ENCODE measurements around the gene CFAP45. TPM values are rescaled to one million over a fixed set of nuclear protein-coding genes. Genes with fewer than 3 reads are reported as not detected.

The CFAP45 gene
- total and polyA plus RNA-seq, 2 donors: 0.52 to 1.3 TPM

GRCh38 chr1:159931101-159931794 lies 31.3 kb upstream of the CFAP45 start:
- peaks cover 0 to 10% of the 10 kb centered on the region in 2 donors for H3K4me1 ChIP-seq (ENCODE audit: control insufficient read depth in 2 of 2, insufficient read depth in 2 of 2, low read length in 2 of 2)
- no peaks in the 10 kb centered on the region for H3K9me3 ChIP-seq (ENCODE audit: control insufficient read depth in 2 of 2, insufficient read depth in 1 of 2, low read length in 1 of 2)
- no peak overlapping the region for H3K4me3 ChIP-seq (ENCODE audit: low read length in 2 of 2)
- H3K36me3 ChIP-seq (ENCODE audit: control insufficient read depth in 2 of 2, insufficient read depth in 2 of 2, low read length in 1 of 2): no peaks in the 10 kb centered on the region
- DNase-seq (ENCODE audit: low read depth in 6 of 9, low spot score in 9 of 9): no peak
- H3K27me3 ChIP-seq (ENCODE audit: control insufficient read depth in 2 of 2, insufficient read depth in 1 of 2, low read length in 1 of 2): peaks cover 0 to 10% of the 10 kb centered on the region in 2 donors
- H3K27ac ChIP-seq (ENCODE audit: low read depth in 1 of 2, low read length in 1 of 2): no peak overlapping the region
- WGBS: 96% methylated on average over 13 of the region's 13 CpGs

GRCh38 chr1:159930634-159931033 lies 30.7 kb upstream of the CFAP45 start:
- Histone ChIP-seq H3K9me3 (ENCODE audit: control insufficient read depth in 2 of 2, insufficient read depth in 1 of 2, low read length in 1 of 2) (no peaks in the 10 kb centered on the region), H3K4me1 (ENCODE audit: control insufficient read depth in 2 of 2, insufficient read depth in 2 of 2, low read length in 2 of 2) (peaks cover 0 to 14% of the 10 kb centered on the region in 2 donors), H3K36me3 (ENCODE audit: control insufficient read depth in 2 of 2, insufficient read depth in 2 of 2, low read length in 1 of 2) (no peaks in the 10 kb centered on the region), H3K27ac (ENCODE audit: low read depth in 1 of 2, low read length in 1 of 2) (no peak overlapping the region), H3K27me3 (ENCODE audit: control insufficient read depth in 2 of 2, insufficient read depth in 1 of 2, low read length in 1 of 2) (peaks cover 0 to 9% of the 10 kb centered on the region in 2 donors), H3K4me3 (ENCODE audit: low read length in 2 of 2) (no peak overlapping the region)
- 97% methylated on average over 8 of the region's 8 CpGs for WGBS
- no peak for DNase-seq (ENCODE audit: low read depth in 6 of 9, low spot score in 9 of 9)

DNA sequence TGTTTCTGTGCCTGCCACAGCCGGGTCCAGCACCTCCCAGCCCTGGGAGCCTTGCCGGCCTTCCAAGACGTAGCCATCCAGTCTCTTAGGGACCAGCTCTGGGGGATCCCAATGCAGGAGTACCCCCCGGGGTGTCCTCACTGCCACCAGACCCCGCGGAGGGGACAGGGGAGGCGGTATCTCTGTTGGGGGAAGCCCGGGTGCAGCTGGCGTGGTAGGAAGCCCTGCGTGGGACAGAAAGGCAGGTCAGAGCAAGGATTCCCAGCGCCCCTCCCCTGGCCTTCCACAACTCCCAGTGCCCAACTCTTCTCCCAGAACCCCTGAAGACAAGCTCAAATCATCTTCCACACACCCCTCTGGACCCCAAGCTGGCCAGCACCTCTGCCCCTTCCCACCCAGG lies 30.3 kb upstream of the CFAP45 start:
- Histone ChIP-seq H3K36me3 (ENCODE audit: control insufficient read depth in 2 of 2, insufficient read depth in 2 of 2, low read length in 1 of 2) (no peaks in the 10 kb centered on the region), H3K9me3 (ENCODE audit: control insufficient read depth in 2 of 2, insufficient read depth in 1 of 2, low read length in 1 of 2) (no peaks in the 10 kb centered on the region), H3K4me3 (ENCODE audit: low read length in 2 of 2) (no peak overlapping the region), H3K27me3 (ENCODE audit: control insufficient read depth in 2 of 2, insufficient read depth in 1 of 2, low read length in 1 of 2) (peaks cover 0 to 7% of the 10 kb centered on the region in 2 donors), H3K27ac (ENCODE audit: low read depth in 1 of 2, low read length in 1 of 2) (no peak overlapping the region), H3K4me1 (ENCODE audit: control insufficient read depth in 2 of 2, insufficient read depth in 2 of 2, low read length in 2 of 2) (peaks cover 0 to 16% of the 10 kb centered on the region in 2 donors)
- DNase-seq (ENCODE audit: low read depth in 6 of 9, low spot score in 9 of 9): no peak
- 95% methylated on average over 11 of the region's 11 CpGs for WGBS

- Histone ChIP-seq H3K4me3 (ENCODE audit: low read length in 2 of 2) (no peak overlapping the region), H3K36me3 (ENCODE audit: control insufficient read depth in 2 of 2, insufficient read depth in 2 of 2, low read length in 1 of 2) (no peaks in the 10 kb centered on the region), H3K27me3 (ENCODE audit: control insufficient read depth in 2 of 2, insufficient read depth in 1 of 2, low read length in 1 of 2) (peaks cover 0 to 5% of the 10 kb centered on the region in 2 donors), H3K4me1 (ENCODE audit: control insufficient read depth in 2 of 2, insufficient read depth in 2 of 2, low read length in 2 of 2) (peaks cover 0 to 22% of the 10 kb centered on the region in 2 donors), H3K27ac (ENCODE audit: low read depth in 1 of 2, low read length in 1 of 2) (no peak overlapping the region), H3K9me3 (ENCODE audit: control insufficient read depth in 2 of 2, insufficient read depth in 1 of 2, low read length in 1 of 2) (no peaks in the 10 kb centered on the region)
- DNase-seq (ENCODE audit: low read depth in 6 of 9, low spot score in 9 of 9): no peak
- WGBS: 96% methylated on average over 48 of the region's 48 CpGs
Measured at GRCh38 chr1:159929155-159930051, 29.4 kb upstream of the CFAP45 start.

- 98% methylated on average over 18 of the region's 18 CpGs for WGBS
- Histone ChIP-seq H3K27me3 (ENCODE audit: control insufficient read depth in 2 of 2, insufficient read depth in 1 of 2, low read length in 1 of 2) (no peaks in the 10 kb centered on the region), H3K4me1 (ENCODE audit: control insufficient read depth in 2 of 2, insufficient read depth in 2 of 2, low read length in 2 of 2) (peaks cover 0 to 28% of the 10 kb centered on the region in 2 donors), H3K4me3 (ENCODE audit: low read length in 2 of 2) (no peak overlapping the region), H3K27ac (ENCODE audit: low read depth in 1 of 2, low read length in 1 of 2) (no peak overlapping the region), H3K36me3 (ENCODE audit: control insufficient read depth in 2 of 2, insufficient read depth in 2 of 2, low read length in 1 of 2) (no peaks in the 10 kb centered on the region), H3K9me3 (ENCODE audit: control insufficient read depth in 2 of 2, insufficient read depth in 1 of 2, low read length in 1 of 2) (no peaks in the 10 kb centered on the region)
- no peak for DNase-seq (ENCODE audit: low read depth in 6 of 9, low spot score in 9 of 9)
Measured at GRCh38 chr1:159928491-159929050, 28.6 kb upstream of the CFAP45 start.

GRCh38 chr1:159927849-159928431 lies 28.0 kb upstream of the CFAP45 start:
- H3K9me3 ChIP-seq (ENCODE audit: control insufficient read depth in 2 of 2, insufficient read depth in 1 of 2, low read length in 1 of 2): no peaks in the 10 kb centered on the region
- no peak for DNase-seq (ENCODE audit: low read depth in 6 of 9, low spot score in 9 of 9)
- peaks cover 0 to 32% of the 10 kb centered on the region in 2 donors for H3K4me1 ChIP-seq (ENCODE audit: control insufficient read depth in 2 of 2, insufficient read depth in 2 of 2, low read length in 2 of 2)
- 92% methylated on average over 13 of the region's 13 CpGs for WGBS
- no peaks in the 10 kb centered on the region for H3K36me3 ChIP-seq (ENCODE audit: control insufficient read depth in 2 of 2, insufficient read depth in 2 of 2, low read length in 1 of 2)
- H3K27me3 ChIP-seq (ENCODE audit: control insufficient read depth in 2 of 2, insufficient read depth in 1 of 2, low read length in 1 of 2): no peaks in the 10 kb centered on the region
- no peak overlapping the region for H3K4me3 ChIP-seq (ENCODE audit: low read length in 2 of 2)
- no peak overlapping the region for H3K27ac ChIP-seq (ENCODE audit: low read depth in 1 of 2, low read length in 1 of 2)

DNA sequence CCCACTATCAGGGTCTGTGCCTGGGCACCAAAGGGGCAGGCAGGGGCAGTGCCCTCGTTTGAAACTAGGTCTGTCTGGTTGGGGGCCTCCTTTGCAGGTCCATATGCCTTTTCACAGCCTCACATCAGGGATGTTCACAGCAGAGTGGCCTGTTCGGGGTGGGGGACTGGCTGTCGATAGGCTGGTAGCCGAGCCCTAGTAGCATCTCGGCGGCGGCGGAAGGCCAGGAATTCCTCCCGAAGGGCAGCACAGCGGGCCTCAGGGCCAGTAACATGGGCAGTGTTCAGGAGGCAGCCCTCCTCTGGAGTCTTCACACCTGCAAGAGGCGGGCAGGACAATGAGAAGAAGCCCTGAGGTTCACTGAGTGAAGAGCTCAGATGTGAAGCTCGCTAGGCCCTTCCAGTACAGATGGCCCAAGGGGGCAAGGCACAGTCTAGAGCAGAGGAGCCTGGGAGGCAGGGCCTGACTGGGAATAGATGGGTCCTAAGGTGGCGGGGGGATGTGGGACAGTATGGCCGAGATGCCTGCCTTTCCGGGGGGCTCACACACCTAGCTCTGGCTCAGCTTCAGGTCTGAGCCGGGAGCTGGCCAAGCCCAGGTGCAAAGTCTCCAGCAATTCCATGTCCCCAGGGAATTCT lies 27.4 kb upstream of the CFAP45 start:
- 95% methylated on average over 16 of the region's 16 CpGs for WGBS
- Histone ChIP-seq H3K27ac (ENCODE audit: low read depth in 1 of 2, low read length in 1 of 2) (no peak overlapping the region), H3K4me1 (ENCODE audit: control insufficient read depth in 2 of 2, insufficient read depth in 2 of 2, low read length in 2 of 2) (peaks cover 2 to 38% of the 10 kb centered on the region in 2 donors), H3K9me3 (ENCODE audit: control insufficient read depth in 2 of 2, insufficient read depth in 1 of 2, low read length in 1 of 2) (no peaks in the 10 kb centered on the region), H3K4me3 (ENCODE audit: low read length in 2 of 2) (no peak overlapping the region), H3K27me3 (ENCODE audit: control insufficient read depth in 2 of 2, insufficient read depth in 1 of 2, low read length in 1 of 2) (no peaks in the 10 kb centered on the region), H3K36me3 (ENCODE audit: control insufficient read depth in 2 of 2, insufficient read depth in 2 of 2, low read length in 1 of 2) (no peaks in the 10 kb centered on the region)
- no peak for DNase-seq (ENCODE audit: low read depth in 6 of 9, low spot score in 9 of 9)

GRCh38 chr1:159925719-159926078 lies 25.7 kb upstream of the CFAP45 start:
- DNase-seq (ENCODE audit: low read depth in 6 of 9, low spot score in 9 of 9): no peak
- 13% methylated on average over 7 of the region's 7 CpGs for WGBS
- H3K27me3 ChIP-seq (ENCODE audit: control insufficient read depth in 2 of 2, insufficient read depth in 1 of 2, low read length in 1 of 2): no peaks in the 10 kb centered on the region

More at GRCh38 chr1:159925719-159926078, 25.7 kb upstream of the CFAP45 start:
- H3K36me3 ChIP-seq (ENCODE audit: control insufficient read depth in 2 of 2, insufficient read depth in 2 of 2, low read length in 1 of 2): peaks cover 0 to 2% of the 10 kb centered on the region in 2 donors
- peak overlapping the region; percentile 61 to 89 for H3K4me3 ChIP-seq (ENCODE audit: low read length in 2 of 2)
- H3K27ac ChIP-seq (ENCODE audit: low read depth in 1 of 2, low read length in 1 of 2): peak overlapping the region; percentile 95
- H3K4me1 ChIP-seq (ENCODE audit: control insufficient read depth in 2 of 2, insufficient read depth in 2 of 2, low read length in 2 of 2): peaks cover 19 to 51% of the 10 kb centered on the region in 2 donors
- H3K9me3 ChIP-seq (ENCODE audit: control insufficient read depth in 2 of 2, insufficient read depth in 1 of 2, low read length in 1 of 2): no peaks in the 10 kb centered on the region
